Subcutaneous adipose tissue (tissue), 4 donors: ENCODE results near the gene SLC37A3. TPM values are rescaled to one million over a fixed set of nuclear protein-coding genes. Genes with fewer than 3 reads are reported as not detected.

Experiments used
- CTCF ChIP-seq: fragments of 450-650 bp; IDR thresholded peaks from one replicate; pipeline ENCODE4 v1.5.1; 2016; ENCODE audit warnings: low read depth, mild to moderate bottlenecking, control low read depth, antibody characterized with exemption, moderate library complexity
- total RNA-seq, 4 donors: library from RNA; depleted of rRNA; stranded (reverse); fragments of >200 nt; gene quantifications; one replicate each; pipeline ENCODE4 v1.1.0, GENCODE V29; 2016

SLC37A3 gene
- total RNA-seq, 4 donors from 2014 or later, result 49.6 to 69.3 (median 59.6) TPM

- no peak for TF ChIP-seq CTCF
Measured at GRCh38 chr7:140326116-140326928, 72.0 kb downstream of the SLC37A3 start.

GRCh38 chr7:140325600-140325999 is 72.7 kb downstream of the SLC37A3 start:
- TF ChIP-seq CTCF, result no peak

- no peak for TF ChIP-seq CTCF
Measured at GRCh38 chr7:140324714-140325113, 73.6 kb downstream of the SLC37A3 start.

- no peak for TF ChIP-seq CTCF
Measured at GRCh38 chr7:140322759-140323158, 75.6 kb downstream of the SLC37A3 start.

- no peak for TF ChIP-seq CTCF
Measured at GRCh38 chr7:140317999-140318398, 80.3 kb downstream of the SLC37A3 start.

- no peak for TF ChIP-seq CTCF
Measured at GRCh38 chr7:140317597-140317996, 80.7 kb downstream of the SLC37A3 start.

- no peak for TF ChIP-seq CTCF
Measured at GRCh38 chr7:140316165-140316661, 82.1 kb downstream of the SLC37A3 start.
